SH-SY5Y (cell line): ENCODE results near the gene SOWAHD.

Experiments used
- GATA2 ChIP-seq: IDR thresholded peaks from 2 replicates; pipeline ENCODE4 v1.6.1; 2011; ENCODE audit warnings: mild to moderate bottlenecking, low read depth, low read length
- GATA3 ChIP-seq: IDR thresholded peaks from 2 replicates; pipeline ENCODE4 v1.6.1; 2011; ENCODE audit warnings: low read depth, mild to moderate bottlenecking, low read length, moderate library complexity

Gene SOWAHD, protein sequence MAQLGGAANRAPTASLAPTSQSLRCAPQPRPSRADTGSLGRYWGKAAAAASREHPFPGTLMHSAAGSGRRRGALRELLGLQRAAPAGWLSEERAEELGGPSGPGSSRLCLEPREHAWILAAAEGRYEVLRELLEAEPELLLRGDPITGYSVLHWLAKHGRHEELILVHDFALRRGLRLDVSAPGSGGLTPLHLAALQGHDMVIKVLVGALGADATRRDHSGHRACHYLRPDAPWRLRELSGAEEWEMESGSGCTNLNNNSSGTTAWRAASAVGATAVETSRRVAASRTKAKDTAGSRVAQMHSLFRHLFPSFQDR

DNA sequence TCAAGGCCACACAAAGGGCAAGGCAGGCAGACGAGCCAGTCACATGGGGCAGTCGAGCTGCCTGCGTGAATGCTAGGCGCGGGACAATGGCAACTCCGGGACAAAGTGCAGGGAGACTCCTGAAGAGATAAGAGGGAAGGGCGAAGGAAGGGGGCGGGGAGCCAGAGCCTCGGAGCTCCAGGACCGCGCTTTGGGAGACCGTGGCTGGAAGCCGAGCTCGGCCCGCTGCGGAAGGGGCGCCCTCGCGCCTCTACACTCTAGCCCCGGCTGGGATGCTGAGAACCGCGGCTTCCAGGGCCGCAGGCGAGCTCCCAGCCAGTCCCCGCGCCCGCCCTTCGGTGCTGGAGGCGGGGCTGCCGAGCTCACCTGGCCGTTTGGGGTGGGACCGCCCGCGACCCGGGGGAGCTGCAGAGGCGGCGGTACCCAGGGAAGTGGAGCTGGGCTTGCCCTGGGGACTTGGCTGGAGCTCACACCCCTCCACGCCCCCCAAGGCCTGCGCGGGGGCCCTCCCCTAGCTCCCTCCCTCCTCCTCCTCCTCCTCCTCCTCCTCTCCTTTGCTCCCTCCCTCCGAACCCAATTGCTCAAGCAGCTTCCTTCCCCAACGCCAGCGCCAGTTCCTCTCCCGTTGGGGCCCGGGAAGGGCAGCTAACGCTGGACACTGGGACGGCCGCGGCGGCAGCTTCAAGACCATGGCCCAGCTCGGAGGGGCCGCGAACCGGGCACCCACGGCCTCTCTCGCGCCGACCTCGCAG lies at the start of gene SOWAHD:
TSS of gene SOWAHD (plus strand) at position 610 of the 752 bp plus-strand sequence. CDS start at position 690, 80 bp downstream.
- TF ChIP-seq GATA2 (no peak), GATA3 (no peak)

DNA sequence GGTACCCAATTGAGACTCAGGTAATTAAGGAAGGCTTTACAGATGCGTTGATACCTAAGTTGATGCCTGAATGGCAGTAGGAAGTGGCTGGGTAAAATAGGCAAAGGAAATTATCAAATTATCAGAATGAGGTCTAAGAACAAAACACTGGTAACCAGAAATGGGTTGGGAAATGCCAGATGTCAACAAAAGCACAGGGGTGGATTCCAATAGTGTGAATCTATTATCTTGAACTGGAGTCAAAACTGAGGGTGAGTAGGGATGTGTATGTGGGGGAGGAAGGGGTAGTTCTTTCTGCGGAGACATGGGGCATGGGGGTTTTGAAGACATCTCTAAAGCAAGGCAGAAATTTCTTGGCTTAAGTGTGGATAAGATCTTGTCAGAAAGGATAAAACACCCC lies 49.5 kb upstream of the SOWAHD start:
- TF ChIP-seq GATA2 (no peak), GATA3 (no peak)

DNA sequence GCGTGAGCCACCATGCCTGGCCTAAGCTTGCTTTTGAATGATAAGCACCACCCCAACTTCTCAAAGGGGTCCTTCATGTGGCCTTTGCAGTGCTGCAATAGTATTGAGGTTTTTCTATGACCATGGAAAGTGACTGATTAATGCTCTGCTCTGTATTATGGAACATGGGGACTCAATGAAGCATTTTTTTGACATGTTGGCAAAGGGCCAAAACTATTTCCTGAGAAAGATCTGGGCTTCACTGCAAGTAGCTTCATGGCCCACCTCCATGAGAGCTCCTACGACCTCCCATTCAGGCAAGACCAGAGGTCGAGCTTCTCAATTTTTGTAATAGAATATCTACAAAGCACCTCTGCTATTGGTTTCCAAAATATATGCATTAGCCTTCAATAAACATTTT lies 48.8 kb upstream of the SOWAHD start:
- TF ChIP-seq GATA2 (no peak), GATA3 (no peak)

DNA sequence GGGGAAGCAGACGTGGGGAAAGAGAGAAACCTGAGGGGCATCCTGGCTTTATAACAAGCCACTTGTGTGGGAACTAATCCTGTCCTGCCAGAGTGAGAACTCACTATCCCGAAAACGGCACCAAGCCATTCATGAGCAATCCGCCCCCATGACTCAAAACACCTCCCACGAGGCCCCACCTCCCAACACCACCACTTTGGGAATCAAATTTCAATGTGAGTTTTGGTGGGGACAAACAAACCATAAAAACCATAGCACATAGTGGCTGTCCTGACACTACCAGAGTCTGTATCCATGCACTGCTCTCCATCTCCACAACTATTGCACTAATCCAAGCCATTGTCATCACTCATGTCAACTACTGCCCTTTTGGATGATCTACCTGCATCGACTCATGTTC lies 36.9 kb upstream of the SOWAHD start:
- TF ChIP-seq GATA2 (no peak), GATA3 (no peak)

DNA sequence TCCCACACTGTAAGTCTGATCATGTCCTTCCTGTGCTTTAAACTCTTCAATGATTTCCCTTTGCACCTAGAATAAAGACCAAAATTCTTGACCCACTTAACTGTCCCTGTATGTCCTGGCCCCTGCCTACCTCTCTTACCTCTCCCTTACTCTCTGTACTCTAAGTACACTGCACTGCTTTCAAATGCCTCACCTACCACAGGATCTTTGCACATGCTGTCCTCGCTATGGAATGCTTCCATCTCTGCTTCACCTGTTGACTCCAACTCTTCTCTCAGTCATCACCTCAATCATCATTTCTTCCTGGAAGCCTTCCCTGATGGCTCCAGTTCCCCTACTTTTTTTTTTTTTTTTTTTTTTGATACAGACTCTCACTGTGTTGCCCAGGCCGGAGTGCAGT lies 36.5 kb upstream of the SOWAHD start:
- TF ChIP-seq GATA2 (no peak), GATA3 (no peak)

DNA sequence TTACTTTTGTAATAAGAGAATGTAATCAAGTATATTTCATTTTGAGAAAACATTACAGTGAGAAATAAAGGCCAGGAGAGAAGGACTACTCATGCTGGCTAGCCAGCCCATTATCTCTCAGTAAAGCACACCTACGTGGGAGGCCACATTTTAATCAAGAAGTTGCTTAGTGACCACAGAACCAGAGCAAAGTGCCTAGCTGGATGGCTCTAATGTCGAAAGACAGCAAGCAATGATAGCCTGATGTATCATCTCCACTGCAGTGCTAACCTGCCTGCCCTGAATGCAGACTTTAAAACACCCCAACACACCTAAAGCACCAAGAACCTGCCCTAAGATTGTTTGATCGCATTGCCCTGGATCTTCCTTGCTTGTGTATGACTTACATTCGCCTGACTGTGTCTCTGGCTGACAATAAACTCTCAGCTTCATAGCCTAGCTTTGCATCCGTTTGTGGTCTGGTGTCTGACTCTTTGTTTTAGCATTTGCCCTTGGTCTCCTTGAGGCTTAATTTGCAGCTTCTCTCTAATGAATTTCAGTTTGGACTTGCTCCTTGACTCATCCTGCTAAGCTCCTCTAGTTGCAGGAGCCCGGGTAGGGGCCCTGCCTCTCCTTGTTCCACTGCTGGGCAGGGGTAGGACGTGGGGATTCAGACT lies 31.4 kb upstream of the SOWAHD start:
- no peak for TF ChIP-seq GATA3
- no peak for TF ChIP-seq GATA2

DNA sequence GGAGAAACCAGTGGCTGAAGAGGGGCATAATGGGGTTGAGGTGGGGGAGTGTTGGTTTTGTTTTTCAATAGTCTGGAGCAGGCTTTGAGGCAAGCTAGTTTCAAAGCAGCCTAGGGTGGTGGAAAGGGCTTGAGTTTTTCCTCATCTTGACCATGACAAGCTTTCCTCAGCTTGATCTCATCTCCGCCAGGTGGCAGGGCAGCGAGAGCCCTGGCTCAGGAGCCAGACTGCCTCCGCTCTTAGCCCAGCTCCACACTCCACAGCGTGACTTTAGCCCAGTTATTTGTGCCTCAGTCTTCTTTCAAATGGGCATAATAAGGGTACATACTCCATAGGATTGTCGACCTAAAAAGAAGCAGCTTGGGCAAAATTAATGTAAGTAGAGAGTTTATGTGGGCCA lies 29.9 kb upstream of the SOWAHD start:
- TF ChIP-seq GATA2 = no peak

DNA sequence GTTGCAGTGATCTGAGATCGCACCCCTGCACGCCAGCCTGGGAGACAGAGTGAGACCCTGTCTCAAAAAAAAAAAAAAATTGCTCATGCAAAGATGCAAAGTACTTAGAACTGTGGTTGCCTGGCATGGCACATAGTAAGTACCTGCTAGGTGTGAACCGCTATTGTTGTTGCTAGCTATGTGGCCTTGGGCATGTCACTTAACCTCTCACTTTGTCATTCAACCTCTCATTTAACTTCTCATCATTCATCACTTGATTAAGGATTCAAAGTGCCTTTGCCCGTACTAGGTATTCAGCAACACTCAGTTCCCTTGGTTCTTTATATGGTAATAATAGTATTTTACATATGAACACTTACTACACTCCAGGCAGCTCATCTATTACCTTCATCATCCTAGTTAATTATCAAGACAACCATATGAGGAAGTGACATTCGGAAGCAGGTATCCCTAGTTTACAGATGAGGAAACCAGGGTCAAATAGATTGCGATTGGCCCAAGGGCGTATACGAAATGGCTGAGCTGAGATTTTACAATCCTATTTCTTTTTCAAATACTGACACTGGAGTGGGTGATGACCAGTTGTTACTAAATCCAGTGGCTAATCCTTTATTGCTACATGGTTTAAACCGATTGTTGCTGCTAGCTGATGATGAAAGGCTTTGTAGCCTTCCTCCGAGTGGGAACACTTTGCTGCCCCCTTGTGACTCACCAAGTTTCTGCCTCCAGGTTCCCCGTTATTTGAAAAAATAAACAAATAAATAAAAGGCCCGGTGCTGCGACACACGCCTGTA lies 28.8 kb upstream of the SOWAHD start:
- no peak for TF ChIP-seq GATA3
- no peak for TF ChIP-seq GATA2

DNA sequence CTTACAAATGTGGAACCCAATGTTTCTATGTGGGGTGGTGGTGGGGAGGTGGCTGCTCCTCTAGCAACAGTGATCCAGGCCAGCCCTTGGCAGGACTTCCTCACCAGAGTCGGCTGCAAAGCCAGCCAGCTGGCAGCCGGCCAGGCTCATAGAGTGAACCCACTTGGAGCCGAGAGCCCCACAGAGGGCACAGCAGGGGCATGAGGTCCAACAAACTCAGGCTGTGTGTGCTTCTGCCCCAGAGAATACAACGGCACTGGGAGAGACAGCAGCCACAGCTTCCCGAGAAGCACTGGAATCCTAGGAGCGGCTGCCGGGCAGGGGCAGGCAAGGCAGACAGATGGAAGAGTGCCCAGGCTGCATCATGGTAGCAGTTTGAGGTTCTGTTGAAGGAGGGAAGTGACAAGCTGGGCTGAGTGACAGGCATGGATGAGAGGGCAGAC lies 23.5 kb upstream of the SOWAHD start:
- TF ChIP-seq GATA2 (no peak), GATA3 (no peak)

DNA sequence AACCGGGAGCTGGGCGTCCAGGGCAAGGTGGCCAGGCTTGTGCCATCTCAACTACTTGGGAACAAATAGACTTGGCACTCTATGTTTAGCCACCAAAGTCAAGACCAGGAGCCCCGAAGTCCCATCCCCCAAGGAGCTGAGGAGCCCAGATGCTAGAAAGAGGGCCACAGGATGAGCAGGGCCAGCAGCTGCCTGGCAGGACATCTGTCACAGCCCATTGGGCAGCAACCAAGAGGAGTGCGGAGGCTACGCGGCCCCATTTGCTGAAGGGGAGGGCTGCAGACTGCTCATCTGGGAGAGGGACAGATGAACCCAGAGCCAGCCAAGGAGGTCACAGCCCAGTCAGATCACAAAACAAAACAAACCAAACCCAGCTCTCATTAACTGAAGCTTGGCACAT lies 22.9 kb upstream of the SOWAHD start:
- TF ChIP-seq GATA3 (no peak), GATA2 (no peak)

DNA sequence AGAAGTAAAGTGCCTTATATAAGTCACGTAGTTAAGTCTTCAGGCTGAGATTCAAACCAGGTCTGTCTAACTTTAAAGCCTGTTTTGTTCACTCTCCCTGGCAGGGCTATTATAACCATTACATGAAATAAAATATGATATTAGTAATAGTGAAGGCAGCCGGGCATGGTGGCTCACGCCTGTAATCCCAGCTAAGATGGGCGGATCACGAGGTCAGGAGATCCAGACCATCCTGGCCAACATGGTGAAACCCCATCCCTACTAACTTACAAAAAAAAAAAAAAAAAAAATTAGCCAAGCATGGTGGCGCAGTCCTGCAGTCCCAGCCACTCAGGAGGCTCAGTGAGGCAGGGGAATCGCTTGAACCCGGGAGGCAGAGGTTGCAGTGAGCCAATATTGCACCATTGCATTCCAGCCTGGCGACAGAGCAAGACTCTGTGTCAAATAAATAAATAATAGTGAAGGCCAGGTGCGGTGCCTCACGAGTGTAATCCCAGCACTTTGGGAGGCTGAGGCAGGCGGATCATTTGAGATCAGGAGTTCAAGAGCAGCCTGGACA lies 22.1 kb upstream of the SOWAHD start:
- TF ChIP-seq GATA2 (no peak), GATA3 (no peak)

DNA sequence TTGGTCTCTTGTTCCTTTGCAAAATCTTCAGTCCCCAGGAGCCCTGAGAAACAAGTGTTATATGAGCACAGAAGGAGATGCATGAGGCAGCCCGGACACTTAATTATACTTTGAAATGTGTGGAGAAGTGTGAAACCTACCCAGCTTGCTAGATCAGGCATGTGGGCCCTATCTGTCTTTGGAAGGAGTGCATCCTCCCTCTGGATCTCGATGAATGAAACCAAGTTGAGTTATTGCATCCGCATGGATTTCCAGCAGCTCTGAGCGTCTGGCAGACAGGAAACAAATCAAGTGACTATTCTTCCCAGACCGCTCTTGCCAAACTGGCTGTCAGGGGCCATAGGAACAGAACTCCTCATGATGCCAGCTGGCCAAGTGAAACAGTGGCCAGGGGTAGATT lies 19.6 kb upstream of the SOWAHD start:
- TF ChIP-seq GATA2 (no peak), GATA3 (no peak)

DNA sequence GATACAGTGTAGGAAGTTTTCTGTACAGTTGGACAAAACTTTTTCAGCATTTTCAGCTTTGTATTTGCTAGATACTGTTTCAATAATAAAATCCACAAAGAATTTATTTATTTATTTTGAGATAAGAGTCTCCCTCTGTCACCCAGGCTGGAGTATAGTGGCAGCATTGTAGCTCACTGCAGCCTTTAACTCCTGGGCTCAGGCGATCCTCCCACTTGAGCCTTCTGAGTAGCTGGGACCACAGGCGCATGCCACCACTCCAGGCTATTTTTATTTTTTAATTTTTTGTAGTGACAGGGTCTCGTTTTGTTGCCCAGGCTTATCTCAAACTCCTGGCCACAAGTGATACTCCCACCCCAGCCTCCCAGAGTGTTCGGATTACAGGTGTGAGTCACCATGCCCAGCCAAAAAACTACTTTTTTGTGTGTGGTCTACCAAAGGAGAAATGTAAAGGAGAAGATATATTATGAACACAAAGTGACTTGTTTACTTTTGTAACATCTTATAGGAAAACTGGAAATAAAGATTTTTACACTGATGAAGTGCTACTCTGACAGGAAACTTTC lies 13.0 kb upstream of the SOWAHD start:
- TF ChIP-seq GATA2 = no peak
- no peak for TF ChIP-seq GATA3

DNA sequence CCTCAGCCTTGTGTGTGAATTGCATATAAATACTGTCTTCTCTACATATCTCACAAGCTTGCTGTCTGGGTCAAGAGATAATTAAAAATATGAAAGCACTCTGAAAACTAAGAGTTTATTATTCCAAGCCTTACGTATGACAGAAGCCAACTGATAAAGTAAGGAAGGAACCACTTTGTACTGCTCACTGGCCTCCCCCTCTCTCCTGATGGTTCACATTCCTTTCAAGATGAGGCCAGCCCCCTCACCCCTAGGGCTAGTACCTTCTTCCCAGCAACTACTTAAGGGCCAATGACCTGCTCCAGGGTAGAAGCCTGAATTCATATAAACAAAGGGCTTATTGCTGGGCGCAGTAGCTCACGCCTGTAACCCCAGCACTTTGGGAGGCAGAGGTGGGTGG lies 5.4 kb upstream of the SOWAHD start:
- TF ChIP-seq GATA2 (no peak), GATA3 (no peak)
